H1 (cell line): ENCODE data around the gene GJA5. TPM values are rescaled to one million over a fixed set of nuclear protein-coding genes. Genes with fewer than 3 reads are reported as not detected.

Experiments used
- BCL11A ChIP-seq, 2 experiments: IDR thresholded peaks; one replicate each; pipeline ENCODE4 v1.6.1; 2011; ENCODE audit warnings: low read depth in 2 of 2, low read length in 2 of 2, mild to moderate bottlenecking in 2 of 2
- CHD2 ChIP-seq: IDR thresholded peaks from 2 replicates; pipeline ENCODE4 v1.6.1; 2012; ENCODE audit warnings: low read length, improper control_type of control experiment
- CTCF ChIP-seq, 3 experiments: IDR thresholded peaks; 1 replicate in 2 of 3; 2 replicates in 1 of 3; pipeline versions ENCODE4 v1.5.1 to v1.6.1; 2011; ENCODE audit warnings: low read length in 3 of 3, mild to moderate bottlenecking in 3 of 3, inconsistent platforms in 2 of 3, low read depth in 1 of 3, moderate library complexity in 1 of 3; ENCODE audit not compliant: insufficient read depth in 1 of 3; ENCODE audit errors: control extremely low read depth in 1 of 3
- EP300 ChIP-seq, 2 experiments: IDR thresholded peaks; 1 replicate in 1 of 2; 2 replicates in 1 of 2; pipeline ENCODE4 v1.6.1; 2011 to 2012; ENCODE audit warnings: low read depth in 2 of 2, low read length in 2 of 2, mild to moderate bottlenecking in 2 of 2, borderline replicate concordance in 1 of 2, inconsistent platforms in 1 of 2, moderate library complexity in 1 of 2
- HDAC6 ChIP-seq: IDR thresholded peaks from one replicate; pipeline ENCODE4 v1.7.1; 2012; ENCODE audit warnings: low read depth, mild to moderate bottlenecking, inconsistent platforms, low read length, moderate library complexity
- KDM5A ChIP-seq: fragments of 200-600 bp; IDR thresholded peaks from 2 replicates; pipeline ENCODE4 v1.7.1; 2012; ENCODE audit warnings: mild to moderate bottlenecking, low read length, inconsistent platforms, mixed read lengths
- TAF1 ChIP-seq: IDR thresholded peaks from 2 replicates; pipeline ENCODE4 v1.6.1; 2011; ENCODE audit warnings: mild to moderate bottlenecking, low read depth, low read length
- polyA plus RNA-seq, 7 experiments: library from polyadenylated mRNA; depleted of rRNA in 3 of 7; stranded (reverse) in 5 of 7; unstranded in 2 of 7; fragments of >200 nt in 5 of 7; fragments of 200-250 nt in 2 of 7; gene quantifications; 1 replicate in 5 of 7; 2 replicates in 1 of 7; 4 replicates in 1 of 7; pipeline versions ENCODE4 v1.2.1 to v1.2.3, GENCODE V29; 2011 to 2013; ENCODE audit warnings: missing spikeins in 2 of 7, mixed read lengths in 2 of 7
- total RNA-seq: library from RNA; stranded (reverse); fragmentation: NEBNext Ultra II Directional; extraction: Animal tissue kit (Norgen Biotek cat#: 25700); gene quantifications from 2 replicates; pipeline ENCODE4 v1.2.1, GENCODE V29; 2021

GJA5 gene
- total and polyA plus RNA-seq, 2 of the 8 experiments (the other 6 are each of a cell fraction or from before 2014, with no cell fraction given): 1.2 to 2.7 TPM

GRCh38 chr1:147760481-147761260, at the start of gene GJA5 (continued):
- TF ChIP-seq CTCF (IDR thresholded peaks at IDR 0.05; ENCODE audit: control extremely low read depth in 1 of 3, insufficient read depth in 1 of 3, low read depth in 1 of 3, low read length in 3 of 3) (no peak), TAF1 (no peak), CHD2 (no peak), HDAC6 (no peak), KDM5A (no peak), EP300 (IDR thresholded peaks at IDR 0.05; ENCODE audit: borderline replicate concordance in 1 of 2, low read depth in 2 of 2, low read length in 2 of 2) (no peak), BCL11A (IDR thresholded peaks at IDR 0.05; ENCODE audit: low read depth in 2 of 2, low read length in 2 of 2) (no peak)
